ENCODE results near the gene MYPOP. TPM values are rescaled to one million over a fixed set of nuclear protein-coding genes. Genes with fewer than 3 reads are reported as not detected.
A peak's percentile ranks its signal among the peaks of the same experiment; 100 is the strongest.

Gene MYPOP
- total RNA-seq, 1 donor from 2014 or later, result 0.79 TPM

- no peak for DNase-seq (ENCODE audit: low read depth, low spot score)
Measured at GRCh38 chr19:45863840-45864628, 38.4 kb downstream of the MYPOP start, which contains the start of gene FOXA3. FOXA3 (plus strand) TSS chr19:45864326; CDS start chr19:45864457, 131 bp downstream.

- DNase-seq (ENCODE audit: low read depth, low spot score), result no peak
Measured at GRCh38 chr19:45863335-45863839, 39.0 kb downstream of the MYPOP start.

- peak; percentile 92 for DNase-seq (ENCODE audit: low read depth, low spot score)
Measured at GRCh38 chr19:45862564-45863334, 39.7 kb downstream of the MYPOP start, which contains the start of gene SYMPK. SYMPK (minus strand) TSS chr19:45863147; CDS start chr19:45854495, 8,652 bp downstream.

GRCh38 chr19:45862271-45862563, 40.2 kb downstream of the MYPOP start:
- DNase-seq (ENCODE audit: low read depth, low spot score), result no peak

GRCh38 chr19:45860359-45861259, 41.8 kb downstream of the MYPOP start:
- DNase-seq (ENCODE audit: low read depth, low spot score), result no peak

GRCh38 chr19:45854167-45854778, 48.1 kb downstream of the MYPOP start:
- DNase-seq (ENCODE audit: low read depth, low spot score), result no peak

GRCh38 chr19:45852983-45853382, 49.4 kb downstream of the MYPOP start:
- no peak for DNase-seq (ENCODE audit: low read depth, low spot score)

GRCh38 chr19:45852145-45852750, 50.2 kb downstream of the MYPOP start:
- DNase-seq (ENCODE audit: low read depth, low spot score), result no peak

GRCh38 chr19:45848922-45849321, 53.5 kb downstream of the MYPOP start:
- no peak for DNase-seq (ENCODE audit: low read depth, low spot score)

GRCh38 chr19:45847663-45848062, 54.8 kb downstream of the MYPOP start:
- no peak for DNase-seq (ENCODE audit: low read depth, low spot score)

- DNase-seq (ENCODE audit: low read depth, low spot score), result no peak
Measured at GRCh38 chr19:45842198-45842597, 60.2 kb downstream of the MYPOP start.

Other genes with a start within 250 kb of the MYPOP start
- under 0.01 TPM in 1 of 2 replicates, not detected in the other for gene GIPR, start 234.4 kb downstream of the MYPOP start, total RNA-seq
- 324 and 581 TPM in 2 replicates for gene SNRPD2, start 210.7 kb downstream of the MYPOP start, total RNA-seq
- 18.7 and 23.3 TPM in 2 replicates for gene QPCTL, start 209.9 kb downstream of the MYPOP start, total RNA-seq
- gene FBXO46, start 171.7 kb downstream of the MYPOP start, total RNA-seq, result 5.3 and 6.5 TPM in 2 replicates
- not detected in 2 replicates for gene MEIOSIN, start 169.2 kb downstream of the MYPOP start, total RNA-seq
- gene SIX5, start 133.4 kb downstream of the MYPOP start, total RNA-seq, result 3.4 and 5.6 TPM in 2 replicates
- 6.0 and 9.0 TPM in 2 replicates for gene DMPK, start 120.1 kb downstream of the MYPOP start, total RNA-seq
- 27.2 and 37.3 TPM in 2 replicates for gene DMWD, start 109.8 kb downstream of the MYPOP start, total RNA-seq
- 0.04 and 0.07 TPM in 2 replicates for gene RSPH6A, start 87.3 kb downstream of the MYPOP start, total RNA-seq
- gene SYMPK, start 39.5 kb downstream of the MYPOP start, total RNA-seq, result 34.1 and 43.3 TPM in 2 replicates
- gene FOXA3, start 38.3 kb downstream of the MYPOP start, total RNA-seq, result not detected in 2 replicates
- 23.1 and 24.3 TPM in 2 replicates for gene IRF2BP1, start 16.5 kb downstream of the MYPOP start, total RNA-seq
- gene NANOS2, start 12.2 kb upstream of the MYPOP start, total RNA-seq, result not detected in 2 replicates
- 3.4 and 4.0 TPM in 2 replicates for gene NOVA2, start 71.3 kb upstream of the MYPOP start, total RNA-seq
- 7.3 and 9.5 TPM in 2 replicates for gene CCDC61, start 92.9 kb upstream of the MYPOP start, total RNA-seq
- not detected in 2 replicates for gene PGLYRP1, start 120.4 kb upstream of the MYPOP start, total RNA-seq
- 0.07 TPM in 1 of 2 replicates, not detected in the other for gene IGFL4, start 138.4 kb upstream of the MYPOP start, total RNA-seq
- not detected in 2 replicates for gene IGFL3, start 222.1 kb upstream of the MYPOP start, total RNA-seq
- not detected in 2 replicates for gene IGFL2, start 245.6 kb upstream of the MYPOP start, total RNA-seq